ENCODE results near the gene COG2. TPM values are rescaled to one million over a fixed set of nuclear protein-coding genes. Genes with fewer than 3 reads are reported as not detected.

The COG2 gene
- total and polyA plus RNA-seq, 12 donors, result 12.0 to 80.1 (median 50.6) TPM

DNA sequence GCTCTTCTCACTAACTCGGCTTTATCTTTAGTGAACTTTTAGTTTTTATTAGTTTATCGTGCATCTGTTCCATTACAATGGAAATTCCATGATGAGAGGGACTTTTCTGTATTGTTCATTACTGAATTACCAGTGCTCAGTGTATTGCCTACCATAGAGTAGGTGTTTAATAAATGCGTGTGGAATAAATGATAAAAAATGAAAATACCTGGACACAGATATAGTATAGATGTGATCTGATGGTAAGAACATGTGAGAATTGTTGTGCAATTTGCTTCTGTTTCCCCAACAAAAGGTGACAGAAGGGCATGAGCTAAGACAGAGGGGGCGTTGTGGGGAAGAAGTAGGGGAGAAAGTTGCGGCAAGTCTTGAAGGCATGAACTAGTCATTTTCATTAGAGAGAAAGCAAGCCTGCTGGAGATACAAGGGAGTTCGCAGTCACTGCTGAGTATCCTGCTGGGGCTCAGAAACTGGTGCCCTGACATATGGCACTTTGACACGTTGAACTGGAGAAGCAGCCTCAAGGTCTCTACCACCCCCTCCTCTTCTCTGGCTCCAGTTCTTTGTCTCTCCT, 5.6 kb upstream of the COG2 start:
- Histone ChIP-seq H3K4me1 (replicated peaks in 1 of 2) (peaks cover 0 to 7% of the 10 kb centered on the region in 2 donors), H3K27ac (no peak overlapping the region), H3K36me3 (replicated peaks in 1 of 2) (no peaks in the 10 kb centered on the region), H3K27me3 (no peaks in the 10 kb centered on the region), H3K9me3 (replicated peaks in 1 of 3) (no peaks in the 10 kb centered on the region), H3K4me3 (no peak overlapping the region)
- TF ChIP-seq POLR2A (IDR thresholded peaks at IDR 0.05), result no peak
- no peak for TF ChIP-seq CTCF (IDR thresholded peaks at IDR 0.05)
- intact Hi-C loops (cut with DNase I), result no loop called here
- 76 to 80% (median 79%) methylated on average over 7 of the region's 7 CpGs for WGBS, 4 donors
- DNase-seq, result no peak

DNA sequence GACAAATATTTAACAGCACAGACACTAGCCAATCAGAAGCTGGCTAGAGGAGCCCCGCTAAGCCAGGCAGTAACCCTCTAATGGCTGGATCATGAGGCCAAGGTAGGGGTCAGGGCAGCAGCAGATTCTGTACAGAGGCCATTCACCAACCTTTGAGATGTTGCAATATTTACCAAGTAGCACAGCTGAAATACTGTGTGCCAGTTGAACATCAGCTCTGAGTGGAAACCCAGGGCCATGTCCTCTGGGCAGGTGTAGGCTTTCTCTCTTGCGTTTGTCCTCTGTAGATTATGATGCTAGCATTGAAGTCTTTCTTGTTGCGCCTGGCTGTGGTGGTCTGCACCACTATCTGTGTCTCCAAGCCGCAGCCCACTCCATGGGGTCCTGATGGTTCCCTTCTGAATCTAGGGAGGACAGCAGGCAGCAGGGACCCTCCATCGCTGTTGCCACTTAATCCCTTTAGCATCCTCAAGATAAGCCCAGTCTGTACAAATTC, 2.5 kb upstream of the COG2 start:
- Histone ChIP-seq H3K4me1 (replicated peaks in 1 of 2) (peaks cover 19 to 27% of the 10 kb centered on the region in 2 donors), H3K4me3 (no peak overlapping the region), H3K27ac (no peak overlapping the region), H3K9me3 (replicated peaks in 1 of 3) (no peaks in the 10 kb centered on the region), H3K36me3 (replicated peaks in 1 of 2) (no peaks in the 10 kb centered on the region), H3K27me3 (no peaks in the 10 kb centered on the region)
- no peak for DNase-seq
- WGBS, 4 donors, result 77 to 88% (median 84%) methylated on average over 4 to 5 of the region's 5 CpGs
- intact Hi-C loops (cut with DNase I), result loop anchor here (5.0 kb wide), 2 partner anchors 133 to 138 kb away; no protein-coding TSS in a partner anchor
- TF ChIP-seq POLR2A (IDR thresholded peaks at IDR 0.05), result no peak
- no peak for TF ChIP-seq CTCF (IDR thresholded peaks at IDR 0.05)

DNA sequence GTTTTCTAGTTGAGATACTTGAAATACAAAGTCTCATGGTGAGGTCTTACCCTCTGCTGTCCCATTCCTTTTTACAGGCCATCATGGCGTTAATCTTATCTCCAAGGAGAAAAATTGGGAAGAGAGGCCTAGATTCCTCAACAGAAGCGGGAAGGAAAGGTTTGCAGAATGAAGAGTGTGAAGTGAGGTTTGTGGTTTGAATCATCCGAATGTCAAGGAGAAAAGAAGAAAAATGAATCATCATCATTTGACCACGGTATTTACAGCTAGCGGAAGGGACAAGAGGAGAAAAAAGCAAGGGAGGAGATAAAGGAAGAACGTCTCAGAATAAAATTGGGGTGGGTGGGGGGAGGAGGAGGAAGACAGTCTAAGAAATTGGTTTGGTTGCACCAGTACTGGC, 935 bp upstream of the COG2 start:
- 28 to 37% (median 32%) methylated on average over 6 of the region's 6 CpGs for WGBS, 4 donors
- H3K4me3 ChIP-seq, result no peak overlapping the region
- H3K36me3 ChIP-seq (replicated peaks in 1 of 2), result no peaks in the 10 kb centered on the region
- peak overlapping the region in 4 of 5 donors; percentile 10 to 88 (median 68) for H3K27ac ChIP-seq
- peaks cover 25 to 27% of the 10 kb centered on the region in 2 donors for H3K4me1 ChIP-seq (replicated peaks in 1 of 2)
- DNase-seq, result no peak
- intact Hi-C loops (cut with DNase I), result loop anchor here (5.0 kb wide), 2 partner anchors 131 to 136 kb away; no protein-coding TSS in a partner anchor
- no peaks in the 10 kb centered on the region for H3K9me3 ChIP-seq (replicated peaks in 1 of 3)
- TF ChIP-seq CTCF (IDR thresholded peaks at IDR 0.05), result no peak
- TF ChIP-seq POLR2A (IDR thresholded peaks at IDR 0.05), result no peak
- no peaks in the 10 kb centered on the region for H3K27me3 ChIP-seq

DNA sequence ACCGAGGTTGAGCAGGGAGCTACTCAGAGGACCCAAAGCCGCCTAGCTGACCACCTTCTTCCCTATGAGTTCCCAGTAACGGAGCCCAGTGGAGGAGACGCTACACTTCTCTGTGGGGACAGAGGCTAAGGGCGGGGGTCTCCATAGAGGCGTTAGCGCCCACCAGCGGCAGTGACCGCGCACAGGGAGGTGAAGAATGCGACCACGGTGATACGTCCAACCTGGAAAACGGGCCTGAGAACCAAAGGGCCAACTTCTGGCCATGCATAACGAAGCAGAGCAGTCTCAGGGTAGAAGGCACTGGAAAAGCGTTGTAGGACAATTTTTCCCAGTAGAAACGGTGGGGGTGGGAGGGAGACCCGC, 400 bp upstream of the COG2 start:
- H3K4me3 ChIP-seq, result peak overlapping the region in 2 of 4 donors; percentile 3 to 63
- peak overlapping the region in 3 of 5 donors; percentile 49 to 88 (median 86) for H3K27ac ChIP-seq
- TF ChIP-seq CTCF (IDR thresholded peaks at IDR 0.05) (no peak), POLR2A (IDR thresholded peaks at IDR 0.05) (no peak)
- 11 to 24% (median 14%) methylated on average over 4 to 18 of the region's 18 CpGs for WGBS, 4 donors
- DNase-seq, result no peak
- H3K4me1 ChIP-seq (replicated peaks in 1 of 2), result peaks cover 27% of the 10 kb centered on the region in 2 donors
- intact Hi-C loops (cut with DNase I), result loop anchor here (5.0 kb wide), 2 partner anchors 130 to 135 kb away; no protein-coding TSS in a partner anchor
- H3K36me3 ChIP-seq (replicated peaks in 1 of 2), result no peaks in the 10 kb centered on the region
- no peaks in the 10 kb centered on the region for H3K27me3 ChIP-seq
- H3K9me3 ChIP-seq (replicated peaks in 1 of 3), result no peaks in the 10 kb centered on the region
